T-helper 22 cell (primary cell): ENCODE results near the gene VEZF1.

ENCODE experiments used
- DNase-seq: peaks from one replicate; pipeline ENCODE4 v3.0.0-alpha.2; 2020; ENCODE audit warnings: low read depth

VEZF1 gene

GRCh38 chr17:57927048-57927723 lies 60.9 kb downstream of the VEZF1 start:
- no peak for DNase-seq

DNA sequence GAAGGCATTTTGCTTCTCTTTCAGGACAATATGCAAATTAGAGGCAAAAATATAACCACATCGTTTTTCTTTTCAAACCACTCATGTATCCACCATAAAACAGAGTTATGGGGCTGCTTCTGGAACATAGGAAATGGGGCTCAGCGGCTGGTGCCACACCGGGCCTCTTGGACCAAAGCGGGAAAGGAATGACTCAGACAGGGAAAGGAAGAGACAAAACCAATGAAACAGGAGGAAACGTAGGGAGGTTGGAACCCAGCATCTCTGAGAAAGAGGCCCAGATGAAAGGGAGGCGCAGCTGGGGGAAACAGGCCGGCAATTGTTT lies 61.4 kb downstream of the VEZF1 start:
- no peak for DNase-seq

GRCh38 chr17:57925361-57925990 lies 62.6 kb downstream of the VEZF1 start:
- DNase-seq = no peak

DNA sequence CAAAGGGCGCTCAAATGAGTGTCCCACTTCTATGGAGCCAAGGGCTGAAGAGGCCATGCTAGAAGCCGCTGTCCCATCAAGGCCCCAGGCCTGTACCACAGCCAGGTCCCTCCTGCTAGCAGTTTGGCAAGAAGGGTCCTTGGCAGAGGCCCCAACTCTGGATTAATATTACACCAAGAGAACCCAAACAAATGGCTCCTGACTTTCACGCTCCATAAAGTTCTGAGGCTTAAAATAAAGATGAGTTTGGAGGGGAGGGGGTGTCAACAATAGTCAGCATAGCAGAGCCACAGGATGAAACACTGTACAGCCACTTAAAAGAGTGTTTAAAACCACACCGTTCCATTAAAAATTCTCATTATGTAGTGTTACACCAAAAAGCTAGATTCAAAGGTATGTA lies 63.4 kb downstream of the VEZF1 start:
- DNase-seq = no peak
